HG03558 (cell line): Measurements from ENCODE around the gene ZNF652.
"Not testable (repeated sequence)": the region's sequence is repeated elsewhere in the genome, so short reads cannot be mapped to it uniquely, and the experiment has no call there.

ENCODE experiments used
- ATAC-seq: cut with Tn5 transposase; IDR thresholded peaks from one replicate; pipeline ENCODE4 v1.9.1; 2021; ENCODE audit warnings: moderate number of reproducible peaks; ENCODE audit not compliant: unreplicated experiment; ENCODE audit errors: extremely low read depth

Gene ZNF652

DNA sequence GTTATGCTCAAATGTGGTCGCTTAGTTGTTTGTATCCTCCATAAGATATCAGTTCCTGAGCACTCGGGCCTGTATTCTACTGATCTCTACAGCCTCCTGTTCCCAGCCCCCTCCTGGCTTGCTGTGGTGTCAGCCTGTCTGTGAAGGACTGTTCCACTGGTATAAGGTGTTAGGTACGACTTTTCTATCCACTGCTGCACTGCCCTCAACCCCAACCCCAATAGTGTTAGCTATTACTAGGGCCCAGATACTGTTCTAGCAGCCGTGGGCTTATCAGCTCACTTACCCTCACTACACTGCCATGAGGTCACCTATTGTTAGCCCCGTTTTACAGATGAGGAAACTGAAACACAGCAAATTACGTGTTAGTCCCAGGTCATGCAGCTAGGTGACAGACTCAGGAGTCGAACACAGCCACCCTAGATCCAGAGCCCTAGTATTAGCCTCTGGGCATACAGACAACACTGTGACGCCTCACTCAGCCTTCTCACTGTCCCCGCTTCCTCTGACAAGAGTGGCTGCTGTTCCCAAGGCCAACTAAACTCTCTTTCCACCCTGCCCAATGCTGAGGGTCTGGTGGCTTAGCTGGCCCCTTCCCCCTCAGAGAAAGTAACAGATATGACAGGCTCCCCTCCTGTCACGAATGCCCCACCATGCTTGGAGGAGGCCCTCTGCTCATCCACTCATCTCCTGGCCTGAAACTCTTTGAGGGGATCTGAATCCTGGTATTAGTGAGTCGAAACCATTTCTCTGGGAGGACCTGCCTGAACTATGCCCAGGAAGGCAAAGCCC lies 25.6 kb upstream of the ZNF652 start:
- ATAC-seq: no peak

DNA sequence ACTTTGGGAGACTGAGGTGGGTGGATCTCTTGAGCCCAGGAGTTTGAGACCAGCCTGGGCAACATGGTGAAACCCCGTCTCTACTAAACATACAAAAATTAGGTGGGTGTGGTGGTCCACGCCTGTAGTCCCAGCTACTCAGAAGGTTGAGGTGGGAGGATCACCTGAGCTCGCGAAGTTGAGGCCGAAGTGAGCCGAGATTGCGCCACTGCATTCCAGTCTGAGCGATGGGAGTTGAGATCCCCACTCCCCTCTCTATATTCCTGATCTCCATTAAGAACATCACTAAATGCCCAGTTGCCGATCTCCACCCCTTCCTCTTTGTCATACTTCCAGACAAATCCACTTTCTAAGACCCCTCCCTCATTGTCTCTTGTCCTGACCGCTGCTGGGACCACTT lies 24.3 kb upstream of the ZNF652 start:
- no peak for ATAC-seq

DNA sequence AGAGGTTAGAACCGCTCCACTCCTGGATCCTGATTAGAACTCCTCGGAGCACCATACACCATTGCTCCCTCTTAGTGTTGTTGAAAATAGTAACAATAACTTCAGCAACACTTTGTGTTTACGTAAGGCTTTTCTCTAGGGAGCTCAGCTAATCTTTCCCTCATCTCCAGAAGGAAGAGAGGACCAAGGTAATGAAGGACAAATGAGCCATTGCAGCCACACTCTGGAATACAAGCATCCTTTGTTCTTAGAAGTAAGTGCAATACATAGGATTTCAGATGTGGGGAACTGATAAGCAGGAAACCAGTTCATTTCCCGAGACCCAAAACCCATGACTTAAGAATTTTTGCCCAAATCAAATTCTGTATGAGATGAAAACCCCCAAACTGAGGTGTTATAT lies 22.9 kb upstream of the ZNF652 start:
- ATAC-seq: no peak

DNA sequence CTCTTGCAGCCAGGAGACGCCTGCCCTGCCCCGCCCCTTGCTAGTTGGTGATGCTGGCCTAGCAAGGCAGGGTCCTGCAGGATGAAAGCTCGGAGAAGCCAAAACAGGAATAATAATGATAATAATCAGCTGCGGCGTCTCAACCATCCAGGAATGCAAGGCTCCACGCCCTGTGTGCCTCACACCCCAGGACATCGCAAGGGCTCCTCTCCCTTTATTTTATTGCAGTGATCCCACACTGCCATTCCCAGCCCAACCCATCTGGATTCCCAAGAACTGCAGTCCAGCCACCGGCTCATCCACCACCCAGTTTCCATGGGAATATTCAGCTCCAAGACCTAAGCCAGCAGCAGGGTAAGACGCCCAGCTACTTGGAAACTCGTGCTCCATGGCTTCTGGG lies 21.0 kb upstream of the ZNF652 start:
- ATAC-seq: no peak

DNA sequence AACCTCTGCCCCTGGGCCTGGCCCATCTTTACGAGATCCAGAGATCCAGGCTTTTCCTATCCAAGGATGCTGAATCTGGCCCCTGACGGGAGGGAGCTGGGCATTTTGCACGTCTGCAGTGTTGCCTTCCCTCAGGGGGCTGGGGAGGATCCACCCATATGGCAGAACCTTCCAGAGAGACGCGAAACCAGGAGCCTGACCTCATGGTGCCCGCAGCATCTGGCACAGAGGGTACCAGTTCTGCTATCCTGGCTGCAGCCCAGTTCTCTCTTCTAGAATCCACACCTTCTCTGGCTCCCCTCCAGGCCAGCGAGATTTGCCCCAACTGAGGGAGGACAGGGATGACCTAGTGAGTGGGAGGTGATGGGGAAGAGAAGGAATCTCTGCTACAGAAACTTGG lies 20.5 kb upstream of the ZNF652 start:
- ATAC-seq: no peak

DNA sequence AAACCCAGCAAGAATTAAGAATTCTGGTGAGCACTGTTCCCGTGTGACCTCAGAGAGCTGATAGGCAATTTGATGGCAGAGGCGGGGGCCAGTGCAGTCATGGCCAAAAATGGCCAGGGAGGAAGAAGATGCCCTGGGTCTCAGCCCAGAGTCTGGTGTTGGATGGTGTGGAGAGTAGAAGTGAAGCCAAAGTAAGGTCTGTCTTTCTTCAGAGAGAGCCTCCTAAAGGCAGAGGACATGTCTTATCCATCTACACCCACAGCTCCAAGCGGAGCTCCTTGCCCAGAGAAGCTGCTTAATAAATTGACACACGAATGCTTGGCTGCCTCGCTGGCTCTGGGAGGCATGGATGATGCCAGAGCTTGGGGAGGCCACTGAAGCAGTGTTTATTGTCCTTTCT lies 19.7 kb upstream of the ZNF652 start:
- ATAC-seq: no peak

DNA sequence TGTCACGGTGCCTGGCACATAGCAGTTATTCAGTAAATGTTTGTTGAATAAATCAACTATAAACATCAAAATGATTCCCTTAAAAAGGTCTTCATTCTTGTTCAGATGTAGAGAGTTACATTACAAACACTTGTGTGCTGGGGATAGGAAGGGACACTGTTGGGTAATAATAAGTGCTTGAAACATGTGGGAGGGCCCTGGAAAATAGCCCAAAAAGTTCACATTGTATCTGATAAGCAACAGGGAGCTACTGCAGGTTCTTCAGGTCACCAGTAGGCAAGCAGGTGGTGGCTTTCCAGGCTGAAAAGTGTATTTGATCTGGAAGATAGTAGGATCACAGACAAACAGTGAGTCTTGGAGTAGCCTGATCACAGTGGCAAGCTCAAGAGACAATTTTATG lies 19.0 kb upstream of the ZNF652 start:
- no peak for ATAC-seq

DNA sequence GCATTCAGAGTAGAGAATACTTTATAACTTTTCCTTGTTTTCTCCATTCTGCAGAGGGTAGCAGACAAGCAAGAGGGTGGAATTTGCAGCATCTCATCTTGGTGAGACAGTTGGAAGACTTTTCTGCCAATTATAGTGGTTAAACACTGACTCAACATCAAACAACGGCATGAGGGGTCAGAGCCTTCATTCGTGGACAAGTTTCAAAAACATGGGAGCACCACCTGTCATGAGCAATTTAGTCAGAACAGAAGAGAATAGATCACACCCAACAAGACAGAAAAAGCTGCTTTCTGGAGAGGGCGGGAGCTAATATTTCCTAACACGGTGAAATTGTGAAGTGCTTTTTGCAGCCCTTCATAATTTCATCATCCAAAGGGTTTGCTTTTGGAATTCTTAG lies 17.9 kb upstream of the ZNF652 start:
- ATAC-seq: no peak

DNA sequence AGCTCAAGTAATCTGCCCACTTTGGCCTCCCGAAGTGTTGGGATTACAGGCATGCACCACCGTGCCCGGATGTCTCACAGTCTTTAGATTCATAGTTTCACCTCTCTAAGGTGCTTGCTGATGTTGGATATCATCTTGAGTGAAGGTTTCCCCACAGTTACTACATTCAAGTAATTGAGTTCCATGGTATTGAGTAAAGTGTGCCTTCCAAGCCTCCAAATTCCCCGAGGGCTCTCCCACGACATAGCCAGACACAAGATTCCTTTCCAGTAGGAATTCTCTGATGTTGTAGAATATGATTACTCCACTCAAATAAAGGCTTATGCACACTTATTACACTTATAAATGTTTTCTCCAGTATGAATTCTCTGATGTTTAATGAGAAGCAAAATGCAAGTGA lies 16.3 kb upstream of the ZNF652 start:
- no peak for ATAC-seq

DNA sequence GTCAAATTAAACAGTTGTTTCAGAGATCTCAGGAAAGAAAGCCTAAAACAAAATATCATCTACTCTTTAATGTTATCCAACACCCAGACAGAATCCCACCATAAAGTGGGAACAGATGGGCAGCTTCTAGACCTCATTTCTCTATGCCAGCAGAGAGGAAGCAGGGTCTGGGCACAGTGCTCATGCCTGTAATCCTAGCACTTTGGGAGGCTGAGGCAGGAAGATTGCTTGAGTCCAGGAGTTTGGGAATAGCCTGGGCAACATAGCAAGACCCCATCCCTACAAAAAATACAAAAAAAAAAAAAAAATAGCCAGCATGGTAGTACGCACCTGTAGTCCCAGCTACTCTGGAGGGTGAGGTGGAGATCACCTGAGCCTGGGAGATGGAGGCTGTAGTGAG lies 13.5 kb upstream of the ZNF652 start:
- ATAC-seq: no peak

DNA sequence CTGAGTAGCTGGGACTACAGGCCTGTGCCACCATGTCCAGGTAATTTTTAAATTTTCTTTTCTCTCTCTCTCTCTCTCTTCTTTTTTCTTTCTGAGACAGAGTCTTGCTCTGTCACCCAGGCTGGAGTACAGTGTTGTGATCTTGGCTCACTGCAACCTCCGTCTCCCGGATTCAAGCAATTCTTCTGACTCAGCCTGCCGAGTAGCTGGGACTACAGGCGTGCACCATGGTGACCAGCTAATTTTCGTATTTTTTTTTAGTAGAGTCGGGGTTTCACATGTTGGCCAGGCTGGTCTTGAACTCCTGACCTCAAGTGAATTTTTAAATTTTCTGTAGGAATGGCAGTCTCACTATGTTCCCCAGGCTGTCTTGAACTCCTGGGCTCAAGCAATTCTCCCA lies 11.1 kb upstream of the ZNF652 start:
- ATAC-seq: no peak

DNA sequence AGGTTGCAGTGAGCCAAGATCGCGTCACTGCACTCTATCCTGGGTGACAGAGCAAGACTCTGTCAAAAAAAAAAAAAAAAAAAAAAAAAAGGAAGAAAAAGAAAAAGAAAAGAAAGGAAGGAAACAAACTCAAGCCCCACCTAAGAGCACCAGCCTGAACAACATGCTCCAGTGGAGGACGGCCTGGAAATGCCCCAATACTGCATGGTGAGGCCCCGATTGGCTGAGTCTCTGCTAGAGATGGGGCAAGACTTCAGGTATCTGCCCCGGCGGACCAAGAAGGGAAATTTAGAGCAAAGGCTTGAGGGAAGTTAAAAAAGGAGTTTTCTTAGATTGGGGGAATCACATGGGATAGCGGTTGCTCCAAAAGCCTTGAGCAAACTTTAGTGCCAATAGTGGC lies 10.4 kb upstream of the ZNF652 start:
- ATAC-seq: no peak

DNA sequence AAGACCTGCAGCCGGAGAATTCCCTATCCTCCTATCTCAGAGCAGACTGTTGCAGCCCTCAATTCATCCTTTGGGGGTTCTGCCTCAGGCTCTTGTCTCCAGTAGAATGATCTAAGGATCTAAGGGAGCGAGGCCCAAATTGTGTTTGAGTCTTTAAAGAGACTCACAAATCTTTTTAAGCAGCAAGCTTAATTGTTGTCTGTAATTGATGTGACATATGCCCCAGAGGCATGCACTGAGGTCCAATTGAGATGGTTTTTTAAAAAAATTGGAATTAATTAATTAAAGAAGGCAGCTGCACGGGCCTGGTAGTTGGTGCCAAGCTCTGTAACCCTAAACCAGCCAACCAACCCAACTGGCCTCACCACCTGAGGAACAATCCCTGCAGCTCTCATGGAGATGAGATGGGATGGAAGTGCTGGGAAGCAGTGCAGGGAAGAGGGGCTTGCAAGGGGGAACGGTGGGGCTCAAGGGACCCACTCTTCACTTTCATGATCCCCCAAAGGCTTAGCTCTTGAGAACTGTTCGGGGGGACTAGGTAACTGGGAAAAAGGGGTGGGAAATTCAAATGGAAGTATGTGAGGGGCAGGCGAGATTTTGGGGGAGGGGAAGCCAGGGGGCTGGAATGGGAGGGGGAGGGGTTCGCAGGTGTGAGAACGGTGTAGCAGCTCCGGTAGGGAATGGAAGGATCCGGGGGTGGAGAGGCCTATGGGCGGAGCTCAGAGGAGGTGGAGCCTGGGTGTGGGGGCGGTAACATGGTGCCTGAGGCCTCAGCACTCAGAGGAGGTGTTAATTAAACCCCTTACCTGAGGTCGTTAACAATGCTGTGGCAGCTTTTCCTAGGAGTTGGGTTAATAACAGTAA lies 9.2 kb upstream of the ZNF652 start:
- no peak for ATAC-seq

DNA sequence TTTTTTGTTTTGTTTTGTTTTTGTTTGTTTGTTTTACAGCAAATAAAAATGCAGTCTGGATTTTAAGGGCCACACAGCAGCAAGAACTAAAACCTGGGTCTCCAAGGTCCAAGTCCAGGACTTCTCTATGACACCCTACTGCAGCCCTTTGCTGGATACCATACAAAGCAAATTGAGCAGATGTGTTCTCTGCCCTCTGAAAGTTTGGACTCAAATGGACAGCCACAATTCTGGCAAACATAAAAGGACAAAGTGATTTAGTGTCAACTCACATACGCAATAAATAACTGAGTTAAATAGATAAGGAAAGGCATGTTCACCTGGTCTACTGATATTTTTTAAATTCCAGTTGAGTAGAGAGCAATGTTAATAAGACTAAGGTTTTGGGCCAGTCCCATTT lies 7.7 kb upstream of the ZNF652 start:
- ATAC-seq: no peak

DNA sequence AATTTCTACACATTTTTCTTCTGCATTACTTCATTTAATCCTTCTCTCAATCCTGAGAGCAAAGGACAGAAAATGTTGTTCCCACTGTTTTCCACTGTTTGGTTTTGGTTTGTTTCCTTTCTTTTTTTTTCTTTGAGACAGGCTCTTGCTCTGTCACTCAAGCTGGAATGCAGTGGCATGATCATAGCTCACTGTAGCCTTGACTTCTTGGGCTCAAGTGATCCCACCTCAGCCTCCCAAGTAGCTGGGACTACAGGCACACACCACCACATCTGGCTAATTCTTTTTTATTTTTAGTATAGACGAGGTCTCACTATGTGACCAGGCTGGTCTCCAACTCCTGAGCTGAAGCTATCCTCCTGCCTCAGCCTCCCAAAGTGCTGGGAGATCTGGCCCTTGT lies 7.0 kb upstream of the ZNF652 start:
- no peak for ATAC-seq

DNA sequence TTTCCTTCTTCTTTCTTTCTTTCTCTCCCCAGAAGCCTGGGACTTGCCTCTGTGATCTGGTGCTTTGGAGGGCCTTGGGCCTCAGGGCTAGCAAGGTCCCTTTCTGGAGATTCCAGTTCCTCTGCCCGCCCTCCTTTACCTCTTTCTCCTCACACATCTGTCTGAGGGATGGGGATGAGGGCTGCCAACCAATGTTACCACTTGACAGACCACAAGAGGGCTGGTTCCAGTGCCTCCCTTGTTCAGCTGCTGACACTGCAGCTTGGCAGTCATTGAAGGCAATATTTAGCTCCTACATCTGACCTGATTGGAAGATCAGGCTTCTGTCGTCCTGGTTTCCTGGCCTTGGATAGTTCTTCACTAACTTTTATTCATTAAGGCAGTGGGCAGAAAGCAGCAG lies 3.6 kb upstream of the ZNF652 start:
- ATAC-seq: no peak

DNA sequence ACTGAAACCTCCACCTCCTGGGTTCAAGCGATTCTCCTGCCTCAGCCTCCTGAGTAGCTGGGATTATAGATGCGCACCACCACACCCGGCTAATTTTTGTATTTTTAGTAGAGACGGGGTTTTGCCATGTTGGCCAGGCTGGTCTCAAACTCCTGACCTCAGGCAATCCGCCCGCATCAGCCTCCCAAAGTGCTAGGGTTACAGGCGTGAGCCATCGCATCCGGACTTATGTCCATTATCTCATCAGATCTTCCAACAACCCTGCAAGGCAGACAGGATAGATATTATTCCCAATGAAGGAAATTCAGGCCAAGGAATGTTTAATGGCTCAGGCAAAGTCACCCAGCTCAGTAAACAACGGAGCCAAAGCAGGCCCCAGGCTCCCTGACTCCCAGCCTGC lies 3.1 kb upstream of the ZNF652 start:
- ATAC-seq: not testable (repeated sequence)

DNA sequence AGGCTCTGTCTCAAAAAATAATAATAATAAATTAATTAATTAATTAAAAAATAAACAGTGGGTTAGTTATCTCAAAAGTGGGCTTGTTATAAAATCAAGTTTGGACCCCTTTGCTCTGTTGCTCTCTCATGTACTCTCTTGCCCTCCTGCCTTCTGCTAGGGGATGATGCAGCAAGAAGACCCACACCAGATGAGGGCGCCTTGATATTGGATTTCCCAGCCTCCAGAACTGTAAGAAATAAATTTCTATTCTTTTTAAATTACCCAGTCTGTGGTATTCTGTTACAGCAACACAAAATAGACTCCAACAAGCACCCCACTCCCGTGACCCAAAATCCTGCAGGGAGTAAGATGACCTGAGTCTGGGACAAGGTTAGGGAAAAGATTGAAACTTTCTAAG lies 2.1 kb upstream of the ZNF652 start:
- no peak for ATAC-seq

DNA sequence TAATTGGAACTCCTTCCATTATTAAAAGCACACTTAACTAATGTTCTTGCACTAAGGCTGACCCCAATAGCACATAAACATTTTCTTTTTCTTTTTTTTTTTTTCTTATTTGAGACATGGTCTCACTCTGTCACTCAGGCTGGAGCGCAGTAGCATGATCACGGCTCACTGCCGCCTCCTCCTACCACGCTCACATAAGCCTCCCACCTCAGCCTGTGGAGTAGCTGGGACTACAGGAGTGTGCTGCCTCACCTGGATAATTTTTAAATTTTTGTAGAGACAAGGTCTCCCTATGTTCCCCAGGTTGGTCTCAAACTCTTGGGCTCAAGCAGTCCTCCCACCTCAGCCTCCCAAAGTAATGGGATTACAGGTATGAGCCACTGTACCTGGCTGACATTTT lies 1.2 kb upstream of the ZNF652 start:
- ATAC-seq: no peak

DNA sequence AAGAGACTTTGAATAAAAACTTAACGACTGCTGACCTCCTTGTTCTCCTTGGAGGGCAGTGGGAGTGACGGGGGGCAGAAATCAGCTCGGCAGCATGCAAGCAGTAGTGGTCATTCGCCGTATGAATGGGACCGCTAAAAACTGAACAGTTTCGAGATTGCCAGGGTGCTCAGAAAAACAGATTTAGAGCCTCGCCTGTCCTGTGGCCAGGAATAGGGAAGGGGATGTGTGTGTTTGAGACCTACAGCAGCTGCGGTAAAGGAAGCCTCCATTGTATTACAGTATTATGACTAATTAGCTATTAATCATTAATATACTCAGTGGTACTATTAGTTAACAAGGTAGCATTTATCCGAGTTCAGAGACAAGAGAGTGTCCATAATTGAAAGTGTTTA lies 670 bp upstream of the ZNF652 start:
- ATAC-seq: no peak

DNA sequence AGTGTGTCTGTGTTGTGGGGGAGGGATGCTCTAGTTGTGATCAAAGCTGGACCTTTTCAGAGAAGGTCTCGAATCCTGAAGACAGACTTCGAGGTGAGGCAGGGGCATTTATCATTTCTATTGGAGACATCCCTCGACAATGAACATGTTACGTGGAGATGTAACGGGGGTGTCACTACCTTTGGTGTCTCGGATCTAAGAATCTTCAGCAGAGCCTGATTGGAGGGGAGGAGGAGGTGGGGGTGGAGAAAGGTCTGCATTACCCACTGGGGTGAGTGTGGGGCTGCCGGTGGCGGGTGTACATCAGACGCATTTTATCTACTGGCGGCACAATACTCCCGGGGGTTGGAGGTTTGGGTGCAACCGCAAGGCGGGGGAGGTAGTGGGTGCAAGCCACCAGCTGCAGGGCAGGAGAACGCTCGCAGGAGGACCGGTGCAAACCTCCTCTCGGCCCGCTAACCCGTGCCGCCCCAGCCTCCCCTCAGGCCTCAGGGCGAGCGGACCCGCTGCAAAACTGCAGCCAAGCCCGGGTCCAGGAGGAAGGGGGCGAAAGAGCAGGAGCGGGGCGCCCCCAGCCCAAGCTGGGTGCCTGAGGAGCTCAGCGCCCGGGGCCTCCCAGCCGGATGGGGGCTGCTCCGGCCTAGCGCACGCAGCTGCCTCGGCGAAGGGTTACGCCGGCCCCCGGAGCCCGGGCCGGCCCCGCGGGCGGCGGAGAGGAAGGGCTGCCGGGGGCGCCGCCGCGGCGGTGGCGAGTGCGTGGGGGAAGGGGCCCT lies 735 bp downstream of the ZNF652 start:
- no peak for ATAC-seq
